ENCODE results near the gene GDF2.

Gene GDF2

GRCh38 chr10:47356708-47357107, 34.5 kb downstream of the GDF2 start:
- DNase-seq, result no peak

- DNase-seq, result no peak
Observed at GRCh38 chr10:47357131-47357582, 34.9 kb downstream of the GDF2 start.

GRCh38 chr10:47357911-47358310, 35.7 kb downstream of the GDF2 start:
- no peak for DNase-seq

GRCh38 chr10:47358457-47358856, 36.2 kb downstream of the GDF2 start:
- no peak for DNase-seq

- DNase-seq, result no peak
Observed at GRCh38 chr10:47359101-47359500, 36.8 kb downstream of the GDF2 start.

GRCh38 chr10:47359626-47360418, 37.6 kb downstream of the GDF2 start:
- DNase-seq, result no peak

GRCh38 chr10:47360419-47361040, 38.3 kb downstream of the GDF2 start:
- DNase-seq, result no peak

- peak; percentile 32 for DNase-seq
Observed at GRCh38 chr10:47361293-47361692, 39.0 kb downstream of the GDF2 start.

GRCh38 chr10:47362199-47362598, 39.9 kb downstream of the GDF2 start:
- DNase-seq, result no peak

- DNase-seq, result no peak
Observed at GRCh38 chr10:47363781-47364180, 41.5 kb downstream of the GDF2 start.

GRCh38 chr10:47364366-47364765, 42.1 kb downstream of the GDF2 start:
- peak; percentile 22 for DNase-seq

GRCh38 chr10:47364911-47365310, 42.7 kb downstream of the GDF2 start:
- DNase-seq, result no peak

- DNase-seq, result no peak
Observed at GRCh38 chr10:47365431-47366180, 43.4 kb downstream of the GDF2 start.

GRCh38 chr10:47366181-47366631, 44.0 kb downstream of the GDF2 start:
- DNase-seq, result no peak

GRCh38 chr10:47366731-47367460, 44.6 kb downstream of the GDF2 start:
- DNase-seq, result no peak

GRCh38 chr10:47367646-47368045, 45.4 kb downstream of the GDF2 start:
- DNase-seq, result no peak

GRCh38 chr10:47368431-47369180, 46.4 kb downstream of the GDF2 start:
- DNase-seq, result no peak

- DNase-seq, result no peak
Observed at GRCh38 chr10:47369251-47369894, 47.1 kb downstream of the GDF2 start.

- no peak for DNase-seq
Observed at GRCh38 chr10:47370015-47370767, 47.9 kb downstream of the GDF2 start.

- DNase-seq, result no peak
Observed at GRCh38 chr10:47370878-47371277, 48.6 kb downstream of the GDF2 start.

Measured in NCI-H1436 (cell line).